Neutrophil (primary cell): ENCODE data around the gene GPRC5A.

Experiments
- H3K27ac ChIP-seq: fragments of 200-600 bp; sonication (generic); 2 replicates; pipeline ENCODE4 v1.5.1; 2016; ENCODE audit warnings: mild to moderate bottlenecking, moderate library complexity
- H3K27me3 ChIP-seq: fragments of 200-600 bp; sonication (generic); 2 replicates; pipeline ENCODE4 v1.6.0; 2016; ENCODE audit warnings: mild to moderate bottlenecking
- H3K36me3 ChIP-seq: fragments of 200-600 bp; sonication (generic); 2 replicates; pipeline ENCODE4 v1.5.1; 2017
- H3K4me1 ChIP-seq, 2 experiments: fragments of 200-600 bp in 1 of 2; sonication (generic) in 1 of 2; 1 replicate in 1 of 2; 2 replicates in 1 of 2; pipeline versions ENCODE4 v1.5.1 to v1.6.1; 2013 to 2016; ENCODE audit warnings: low read depth in 1 of 2, low read length in 1 of 2, mild to moderate bottlenecking in 1 of 2, moderate library complexity in 1 of 2; ENCODE audit not compliant: control insufficient read depth in 1 of 2, insufficient read depth in 1 of 2
- H3K4me3 ChIP-seq, 2 experiments: fragments of 200-600 bp in 1 of 2; sonication (generic) in 1 of 2; 1 replicate in 1 of 2; 2 replicates in 1 of 2; pipeline ENCODE4 v1.5.1; 2013 to 2016; ENCODE audit warnings: low read depth in 1 of 2, low read length in 1 of 2, mild to moderate bottlenecking in 1 of 2, moderate library complexity in 1 of 2
- H3K9me3 ChIP-seq: fragments of 200-600 bp; sonication (generic); 2 replicates; pipeline ENCODE4 v1.5.1; 2016
- CTCF ChIP-seq: fragments of 200-600 bp; sonication (generic); IDR thresholded peaks from 2 replicates; pipeline ENCODE4 v1.5.1; 2016; ENCODE audit warnings: antibody characterized with exemption

Gene GPRC5A

DNA sequence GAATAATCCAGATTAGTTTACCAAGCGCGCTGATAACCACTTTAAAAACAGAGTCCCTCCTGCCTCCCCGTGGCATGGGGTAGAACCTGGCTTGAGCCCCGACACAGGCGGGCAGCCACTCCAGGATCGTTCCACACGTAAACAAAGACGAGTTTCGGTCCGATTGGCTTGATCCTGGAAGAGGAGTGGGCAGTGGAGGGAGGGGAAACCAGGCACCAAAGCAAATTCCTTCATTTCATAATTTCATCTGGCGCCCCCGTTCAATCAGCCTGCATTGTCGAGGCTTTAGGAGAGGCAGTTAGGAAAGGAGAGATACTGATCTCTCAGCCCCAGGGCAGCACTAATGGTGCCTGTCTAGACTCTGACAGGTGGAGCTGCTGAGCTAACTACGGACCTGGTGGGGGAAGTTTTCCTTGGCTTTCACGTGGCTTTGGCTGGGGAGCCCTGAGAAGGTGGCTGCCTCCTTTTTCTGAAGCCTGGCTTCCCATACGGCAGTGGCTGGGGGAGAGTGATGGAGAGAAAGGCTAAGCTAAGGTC is 751 bp upstream of the GPRC5A start:
- Histone ChIP-seq H3K4me3 (peak overlapping the region in 1 of 2 experiments; percentile 13), H3K27me3 (peaks cover 72% of the 10 kb centered on the region), H3K27ac (no peak overlapping the region), H3K4me1 (peaks cover 8 to 9% of the 10 kb centered on the region in 2 experiments), H3K9me3 (no peaks in the 10 kb centered on the region), H3K36me3 (no peaks in the 10 kb centered on the region)
- no peak for TF ChIP-seq CTCF

DNA sequence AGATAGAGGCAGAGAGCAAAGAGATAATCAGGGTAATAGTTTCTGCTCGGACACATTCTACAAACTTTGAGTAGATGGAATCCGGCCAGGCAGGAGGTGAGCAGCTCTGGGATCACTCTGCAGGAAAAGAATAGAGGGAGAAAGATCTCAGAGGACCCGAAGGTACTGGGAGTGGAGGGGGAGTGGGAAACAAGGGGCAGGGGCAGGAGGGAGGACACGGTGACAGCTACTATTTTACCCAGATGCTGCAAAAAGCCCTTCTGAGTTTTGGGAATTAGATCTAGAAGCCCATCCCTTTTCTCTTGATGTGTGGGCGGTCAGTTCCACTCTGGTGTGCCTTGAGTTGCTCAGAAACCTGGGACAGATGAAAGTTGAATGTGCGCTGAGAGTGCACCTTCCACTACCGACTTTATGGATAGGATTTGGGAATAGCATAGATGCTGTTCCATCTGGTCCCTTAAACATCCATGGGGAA is 556 bp downstream of the GPRC5A start:
- H3K4me1 ChIP-seq: peaks cover 8 to 9% of the 10 kb centered on the region in 2 experiments
- H3K27me3 ChIP-seq: peaks cover 79% of the 10 kb centered on the region
- no peak overlapping the region for H3K4me3 ChIP-seq
- H3K9me3 ChIP-seq: no peaks in the 10 kb centered on the region
- H3K36me3 ChIP-seq: no peaks in the 10 kb centered on the region
- TF ChIP-seq CTCF: no peak
- H3K27ac ChIP-seq: no peak overlapping the region

DNA sequence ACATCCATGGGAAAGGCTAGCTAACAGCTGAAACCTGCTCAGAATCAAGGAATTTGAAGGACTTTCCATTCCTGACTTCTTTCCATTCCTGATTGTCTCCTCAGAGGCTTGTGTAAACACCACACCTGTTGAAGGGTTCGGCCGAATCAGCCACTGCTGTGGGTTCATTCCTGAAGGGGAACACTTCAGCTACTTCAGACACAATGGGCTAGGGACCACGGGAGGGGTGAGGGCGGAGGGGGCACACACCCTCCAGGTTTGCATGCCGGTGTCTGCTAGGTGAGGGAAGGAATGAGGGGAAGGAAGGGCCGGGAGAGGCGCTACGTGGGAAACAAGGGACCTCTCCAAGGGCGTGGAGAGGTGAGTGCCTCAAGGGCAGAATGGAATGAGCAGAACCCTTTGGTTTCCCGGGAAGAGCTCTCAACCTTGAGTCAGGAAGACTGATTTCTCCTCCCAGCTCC is 1.3 kb downstream of the GPRC5A start:
- Histone ChIP-seq H3K9me3 (no peaks in the 10 kb centered on the region), H3K4me3 (no peak overlapping the region), H3K27ac (no peak overlapping the region), H3K4me1 (peaks cover 8 to 9% of the 10 kb centered on the region in 2 experiments), H3K27me3 (peaks cover 76% of the 10 kb centered on the region), H3K36me3 (no peaks in the 10 kb centered on the region)
- no peak for TF ChIP-seq CTCF

- no peak for TF ChIP-seq CTCF
- peaks cover 68% of the 10 kb centered on the region for H3K27me3 ChIP-seq
- H3K4me1 ChIP-seq: peaks cover 8 to 9% of the 10 kb centered on the region in 2 experiments
- H3K27ac ChIP-seq: no peak overlapping the region
- H3K9me3 ChIP-seq: no peaks in the 10 kb centered on the region
- H3K4me3 ChIP-seq: no peak overlapping the region
- H3K36me3 ChIP-seq: no peaks in the 10 kb centered on the region
Observed at GRCh38 chr12:12893438-12893837, 2.1 kb downstream of the GPRC5A start.

GRCh38 chr12:12896260-12896659 is 4.9 kb downstream of the GPRC5A start:
- Histone ChIP-seq H3K27me3 (peaks cover 44% of the 10 kb centered on the region), H3K4me1 (peaks cover 1 to 3% of the 10 kb centered on the region in 2 experiments), H3K9me3 (no peaks in the 10 kb centered on the region), H3K4me3 (no peak overlapping the region), H3K36me3 (no peaks in the 10 kb centered on the region), H3K27ac (no peak overlapping the region)
- TF ChIP-seq CTCF: no peak
